ENCODE results near the gene WDFY3. TPM values are rescaled to one million over a fixed set of nuclear protein-coding genes. Genes with fewer than 3 reads are reported as not detected.
A peak's percentile ranks its signal among the peaks of the same experiment; 100 is the strongest.

WDFY3 gene
- total and polyA plus RNA-seq, 2 experiments from 2014 or later, result 8.0 to 89.0 TPM

DNA sequence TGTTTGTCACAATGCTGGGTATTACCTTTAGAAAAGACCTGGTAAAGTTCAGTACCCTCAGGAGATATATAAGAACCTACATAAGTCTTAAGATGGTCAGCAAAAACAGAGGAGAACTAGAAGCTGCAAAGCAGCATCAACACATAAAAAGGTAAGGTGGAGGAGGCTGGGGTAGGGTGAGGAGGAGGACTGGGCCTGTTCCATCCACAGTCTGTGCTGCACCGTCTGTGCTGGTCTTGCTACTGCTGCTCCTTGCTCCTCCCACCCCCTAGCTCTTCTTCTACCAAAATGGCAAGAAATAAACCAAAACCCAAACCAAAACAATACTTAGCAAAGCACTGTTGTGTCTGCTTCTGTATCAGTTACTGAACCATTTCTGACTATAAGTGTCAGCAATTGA is 281.4 kb downstream of the WDFY3 start:
- Histone ChIP-seq H3K4me3 (no peak overlapping the region), H3K79me2 (replicated peaks; ENCODE audit: insufficient read depth) (no peaks in the 10 kb centered on the region), H3K9me2 (ENCODE audit: insufficient read depth) (no peaks in the 10 kb centered on the region), H2AFZ (no peak overlapping the region), H3K27ac (ENCODE audit: low read depth) (no peak overlapping the region), H4K20me1 (replicated peaks; ENCODE audit: insufficient read depth) (peaks cover 7% of the 10 kb centered on the region; the same call in 1 of the 2 replicates), H3F3A (replicated peaks; ENCODE audit: low read depth) (no peaks in the 10 kb centered on the region), H3K36me3 (ENCODE audit: insufficient read depth) (peaks cover 16% of the 10 kb centered on the region; the same call in 1 of the 2 replicates), H3K4me2 (no peak overlapping the region), H3K27me3 (ENCODE audit: insufficient read depth) (no peaks in the 10 kb centered on the region), H3K4me1 (ENCODE audit: insufficient read depth) (no peaks in the 10 kb centered on the region; the same call in 1 of the 2 replicates)
- no peaks in the 10 kb centered on the region for H3K9me3 Mint-ChIP-seq
- no peaks in the 10 kb centered on the region for H3K27me3 Mint-ChIP-seq (ENCODE audit: insufficient read depth, low read depth, poor library complexity)
- no peak overlapping the region for H3K4me3 Mint-ChIP-seq
- no peak for TF ChIP-seq ZNF114 (CRISPR knock-in tag; IDR thresholded peaks at IDR 0.05)
- TF ChIP-seq STAT1 (IDR thresholded peaks at IDR 0.05; ENCODE audit: unreplicated experiment), result no peak
- TF ChIP-seq, protein P1, sequence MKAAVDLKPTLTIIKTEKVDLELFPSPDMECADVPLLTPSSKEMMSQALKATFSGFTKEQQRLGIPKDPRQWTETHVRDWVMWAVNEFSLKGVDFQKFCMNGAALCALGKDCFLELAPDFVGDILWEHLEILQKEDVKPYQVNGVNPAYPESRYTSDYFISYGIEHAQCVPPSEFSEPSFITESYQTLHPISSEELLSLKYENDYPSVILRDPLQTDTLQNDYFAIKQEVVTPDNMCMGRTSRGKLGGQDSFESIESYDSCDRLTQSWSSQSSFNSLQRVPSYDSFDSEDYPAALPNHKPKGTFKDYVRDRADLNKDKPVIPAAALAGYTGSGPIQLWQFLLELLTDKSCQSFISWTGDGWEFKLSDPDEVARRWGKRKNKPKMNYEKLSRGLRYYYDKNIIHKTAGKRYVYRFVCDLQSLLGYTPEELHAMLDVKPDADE (IDR thresholded peaks at IDR 0.05), result no peak
- TF ChIP-seq, protein P2, sequence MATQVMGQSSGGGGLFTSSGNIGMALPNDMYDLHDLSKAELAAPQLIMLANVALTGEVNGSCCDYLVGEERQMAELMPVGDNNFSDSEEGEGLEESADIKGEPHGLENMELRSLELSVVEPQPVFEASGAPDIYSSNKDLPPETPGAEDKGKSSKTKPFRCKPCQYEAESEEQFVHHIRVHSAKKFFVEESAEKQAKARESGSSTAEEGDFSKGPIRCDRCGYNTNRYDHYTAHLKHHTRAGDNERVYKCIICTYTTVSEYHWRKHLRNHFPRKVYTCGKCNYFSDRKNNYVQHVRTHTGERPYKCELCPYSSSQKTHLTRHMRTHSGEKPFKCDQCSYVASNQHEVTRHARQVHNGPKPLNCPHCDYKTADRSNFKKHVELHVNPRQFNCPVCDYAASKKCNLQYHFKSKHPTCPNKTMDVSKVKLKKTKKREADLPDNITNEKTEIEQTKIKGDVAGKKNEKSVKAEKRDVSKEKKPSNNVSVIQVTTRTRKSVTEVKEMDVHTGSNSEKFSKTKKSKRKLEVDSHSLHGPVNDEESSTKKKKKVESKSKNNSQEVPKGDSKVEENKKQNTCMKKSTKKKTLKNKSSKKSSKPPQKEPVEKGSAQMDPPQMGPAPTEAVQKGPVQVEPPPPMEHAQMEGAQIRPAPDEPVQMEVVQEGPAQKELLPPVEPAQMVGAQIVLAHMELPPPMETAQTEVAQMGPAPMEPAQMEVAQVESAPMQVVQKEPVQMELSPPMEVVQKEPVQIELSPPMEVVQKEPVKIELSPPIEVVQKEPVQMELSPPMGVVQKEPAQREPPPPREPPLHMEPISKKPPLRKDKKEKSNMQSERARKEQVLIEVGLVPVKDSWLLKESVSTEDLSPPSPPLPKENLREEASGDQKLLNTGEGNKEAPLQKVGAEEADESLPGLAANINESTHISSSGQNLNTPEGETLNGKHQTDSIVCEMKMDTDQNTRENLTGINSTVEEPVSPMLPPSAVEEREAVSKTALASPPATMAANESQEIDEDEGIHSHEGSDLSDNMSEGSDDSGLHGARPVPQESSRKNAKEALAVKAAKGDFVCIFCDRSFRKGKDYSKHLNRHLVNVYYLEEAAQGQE (IDR thresholded peaks at IDR 0.05; ENCODE audit: unreplicated experiment), result no peak
- no peak for TF ChIP-seq NANOG (IDR thresholded peaks at IDR 0.05; ENCODE audit: borderline replicate concordance)
- TF ChIP-seq EZH2phosphoT487 (IDR thresholded peaks at IDR 0.05; ENCODE audit: unreplicated experiment), result no peak
- TF ChIP-seq CREB1 (CRISPR knock-in tag; IDR thresholded peaks at IDR 0.05; ENCODE audit: low read depth), result no peak
- no peak overlapping the region for H3K27ac Mint-ChIP-seq
- peaks cover 62% of the 10 kb centered on the region for H3K36me3 Mint-ChIP-seq (ENCODE audit: low read depth)
- ATAC-seq, result no peak
- DNase-seq (ENCODE audit: low spot score), result no peak
- peaks cover 14% of the 10 kb centered on the region for H3K4me1 Mint-ChIP-seq

- DNase-seq (ENCODE audit: low spot score), result no peak
- H3K27me3 Mint-ChIP-seq (ENCODE audit: insufficient read depth, low read depth, poor library complexity), result no peaks in the 10 kb centered on the region
- ATAC-seq, result no peak
- no peaks in the 10 kb centered on the region for H3K27me3 ChIP-seq (ENCODE audit: insufficient read depth)
- no peaks in the 10 kb centered on the region for H3K9me3 Mint-ChIP-seq
- H3K4me3 Mint-ChIP-seq, result no peak overlapping the region
- peaks cover 13% of the 10 kb centered on the region; the same call in 1 of the 2 replicates for H3K36me3 ChIP-seq (ENCODE audit: insufficient read depth)
- no peak overlapping the region for H2AFZ ChIP-seq
- H3F3A ChIP-seq (replicated peaks; ENCODE audit: low read depth), result no peaks in the 10 kb centered on the region
- peaks cover 7% of the 10 kb centered on the region; the same call in 1 of the 2 replicates for H4K20me1 ChIP-seq (replicated peaks; ENCODE audit: insufficient read depth)
- H3K27ac Mint-ChIP-seq, result peak overlapping the region; percentile 50; the same call in 1 of the 2 replicates
- no peak overlapping the region for H3K27ac ChIP-seq (ENCODE audit: low read depth)
- peaks cover 61% of the 10 kb centered on the region for H3K36me3 Mint-ChIP-seq (ENCODE audit: low read depth)
- H3K4me1 ChIP-seq (ENCODE audit: insufficient read depth), result no peaks in the 10 kb centered on the region; the same call in 1 of the 2 replicates
- H3K4me1 Mint-ChIP-seq, result peaks cover 14% of the 10 kb centered on the region
- no peak overlapping the region for H3K4me2 ChIP-seq
- no peaks in the 10 kb centered on the region for H3K9me2 ChIP-seq (ENCODE audit: insufficient read depth)
- no peak overlapping the region for H3K4me3 ChIP-seq
- no peaks in the 10 kb centered on the region for H3K79me2 ChIP-seq (replicated peaks; ENCODE audit: insufficient read depth)
- TF ChIP-seq NANOG (IDR thresholded peaks at IDR 0.05; ENCODE audit: borderline replicate concordance), result no peak
- no peak for TF ChIP-seq ZNF114 (CRISPR knock-in tag; IDR thresholded peaks at IDR 0.05)
- TF ChIP-seq EZH2phosphoT487 (IDR thresholded peaks at IDR 0.05; ENCODE audit: unreplicated experiment), result no peak
- TF ChIP-seq STAT1 (IDR thresholded peaks at IDR 0.05; ENCODE audit: unreplicated experiment), result no peak
- TF ChIP-seq EZH2 (IDR thresholded peaks at IDR 0.05; ENCODE audit: low read depth, unreplicated experiment), result no peak
- no peak for TF ChIP-seq ZNF331 (CRISPR knock-in tag; IDR thresholded peaks at IDR 0.05; ENCODE audit: low read depth)
- TF ChIP-seq POLR2AphosphoS5 (IDR thresholded peaks at IDR 0.05; ENCODE audit: low read depth), result no peak
- TF ChIP-seq JUNB (IDR thresholded peaks at IDR 0.05; ENCODE audit: unreplicated experiment), result no peak
- no peak for TF ChIP-seq ZNF462 (CRISPR knock-in tag; IDR thresholded peaks at IDR 0.05)
Measured at GRCh38 chr4:84684361-84684760, 282.1 kb downstream of the WDFY3 start.
